ENCODE results near the gene EDIL3.

Gene EDIL3

DNA sequence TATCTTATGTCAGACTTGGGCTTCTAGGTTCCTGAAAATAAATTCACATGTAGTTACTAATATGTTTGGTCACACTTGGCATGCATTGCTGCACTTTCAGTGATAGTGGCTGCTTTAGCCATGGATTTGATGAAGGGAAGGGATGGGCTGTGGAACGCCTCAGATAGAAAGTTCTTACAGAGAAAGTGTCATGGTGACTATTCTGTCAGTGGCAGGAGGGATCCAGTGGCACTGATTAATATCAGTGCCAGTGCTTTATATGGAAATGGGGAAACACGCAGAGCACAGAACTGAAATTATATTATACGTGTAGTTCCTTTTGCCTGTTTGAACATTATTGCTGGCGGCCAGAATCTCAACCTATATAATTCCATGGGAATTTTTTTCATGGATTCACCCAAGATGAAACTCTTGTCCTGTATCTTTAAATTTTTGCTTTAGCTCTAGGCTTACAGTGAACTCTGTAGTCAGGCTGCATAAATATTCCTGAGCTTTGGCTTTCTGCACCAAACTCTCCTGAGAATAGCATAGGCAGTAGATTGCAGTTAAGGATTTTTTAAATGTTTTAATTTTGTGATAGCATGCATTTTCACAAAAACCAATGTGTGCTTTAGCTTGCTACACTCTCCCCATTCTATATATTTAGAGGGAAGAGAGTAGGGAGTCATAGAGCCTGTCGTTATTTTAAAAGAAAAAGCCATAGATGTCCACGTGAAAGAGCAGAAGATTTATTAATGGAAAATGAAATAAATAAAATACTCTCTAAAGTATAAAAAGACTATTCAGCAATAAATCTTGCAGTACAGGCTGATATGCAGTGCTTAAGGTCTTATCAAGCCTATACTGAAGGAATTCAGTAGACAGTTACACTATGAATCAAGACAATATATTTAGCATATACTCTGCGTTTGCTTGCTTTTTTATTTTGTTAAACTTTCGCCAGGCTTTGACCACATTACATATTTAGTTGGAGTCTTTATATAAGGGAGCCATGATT, 98.7 kb downstream of the EDIL3 start:
- no peaks in the 10 kb centered on the region for H3K36me3 ChIP-seq (ENCODE audit: insufficient read depth, low read length)
- no peaks in the 10 kb centered on the region for H3K9me2 ChIP-seq (ENCODE audit: low read depth, low read length)
- no peak overlapping the region for H2AFZ ChIP-seq (ENCODE audit: low read length)
- no peaks in the 10 kb centered on the region for H3K4me1 ChIP-seq (ENCODE audit: insufficient read depth, low read length, severe bottlenecking)
- no peak overlapping the region for H3K4me3 ChIP-seq (ENCODE audit: low read depth, low read length, poor library complexity, severe bottlenecking)
- no peaks in the 10 kb centered on the region for H3K27me3 ChIP-seq (ENCODE audit: insufficient read depth, low read length)
- H3K9me3 ChIP-seq (ENCODE audit: low read length): no peaks in the 10 kb centered on the region
- no peaks in the 10 kb centered on the region for H3K79me2 ChIP-seq (ENCODE audit: insufficient read depth, low read length)
- no peak overlapping the region for H3K4me2 ChIP-seq (ENCODE audit: low read length)
- no peak overlapping the region for H3K9ac ChIP-seq (ENCODE audit: low read length)
- TF ChIP-seq, protein P1, sequence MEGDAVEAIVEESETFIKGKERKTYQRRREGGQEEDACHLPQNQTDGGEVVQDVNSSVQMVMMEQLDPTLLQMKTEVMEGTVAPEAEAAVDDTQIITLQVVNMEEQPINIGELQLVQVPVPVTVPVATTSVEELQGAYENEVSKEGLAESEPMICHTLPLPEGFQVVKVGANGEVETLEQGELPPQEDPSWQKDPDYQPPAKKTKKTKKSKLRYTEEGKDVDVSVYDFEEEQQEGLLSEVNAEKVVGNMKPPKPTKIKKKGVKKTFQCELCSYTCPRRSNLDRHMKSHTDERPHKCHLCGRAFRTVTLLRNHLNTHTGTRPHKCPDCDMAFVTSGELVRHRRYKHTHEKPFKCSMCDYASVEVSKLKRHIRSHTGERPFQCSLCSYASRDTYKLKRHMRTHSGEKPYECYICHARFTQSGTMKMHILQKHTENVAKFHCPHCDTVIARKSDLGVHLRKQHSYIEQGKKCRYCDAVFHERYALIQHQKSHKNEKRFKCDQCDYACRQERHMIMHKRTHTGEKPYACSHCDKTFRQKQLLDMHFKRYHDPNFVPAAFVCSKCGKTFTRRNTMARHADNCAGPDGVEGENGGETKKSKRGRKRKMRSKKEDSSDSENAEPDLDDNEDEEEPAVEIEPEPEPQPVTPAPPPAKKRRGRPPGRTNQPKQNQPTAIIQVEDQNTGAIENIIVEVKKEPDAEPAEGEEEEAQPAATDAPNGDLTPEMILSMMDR (IDR thresholded peaks at IDR 0.05; ENCODE audit: low read length): no peak
- H3F3A ChIP-seq (ENCODE audit: insufficient read depth, low read length): no peaks in the 10 kb centered on the region
- H3K27ac ChIP-seq (ENCODE audit: low read depth, low read length, poor library complexity, severe bottlenecking): no peak overlapping the region
- no peaks in the 10 kb centered on the region for H4K20me1 ChIP-seq (ENCODE audit: insufficient read depth, low read length)

DNA sequence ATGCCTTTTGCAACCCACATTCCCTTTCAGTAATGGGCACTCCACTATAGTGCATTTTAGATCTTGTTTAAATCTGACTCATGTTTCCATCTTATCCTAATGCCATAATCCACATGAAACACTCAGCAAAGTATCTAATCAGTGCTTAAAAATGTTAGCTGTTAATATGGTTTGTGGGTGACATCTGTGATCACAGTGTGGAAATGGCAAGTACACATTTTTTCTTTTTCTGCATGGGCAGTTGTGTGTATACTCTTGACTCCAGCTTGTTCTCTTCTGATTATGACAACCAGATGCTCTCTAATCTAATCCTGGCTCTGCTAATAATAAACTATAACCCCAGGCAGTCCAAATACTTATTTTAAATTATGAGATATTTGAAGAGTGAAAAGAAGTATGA, 103.3 kb downstream of the EDIL3 start:
- no peaks in the 10 kb centered on the region for H4K20me1 ChIP-seq (ENCODE audit: insufficient read depth, low read length)
- H3K9ac ChIP-seq (ENCODE audit: low read length): no peak overlapping the region
- H3K36me3 ChIP-seq (ENCODE audit: insufficient read depth, low read length): no peaks in the 10 kb centered on the region
- TF ChIP-seq, protein P1 (IDR thresholded peaks at IDR 0.05; ENCODE audit: low read length): no peak
- no peak for TF ChIP-seq EZH2 (IDR thresholded peaks at IDR 0.05; ENCODE audit: borderline replicate concordance, low read length)
- H3K4me2 ChIP-seq (ENCODE audit: low read length): no peak overlapping the region
- no peaks in the 10 kb centered on the region for H3K9me3 ChIP-seq (ENCODE audit: low read length)
- no peaks in the 10 kb centered on the region for H3K9me2 ChIP-seq (ENCODE audit: low read depth, low read length)
- no peak overlapping the region for H3K4me3 ChIP-seq (ENCODE audit: low read depth, low read length, poor library complexity, severe bottlenecking)
- no peak overlapping the region for H3K27ac ChIP-seq (ENCODE audit: low read depth, low read length, poor library complexity, severe bottlenecking)
- no peaks in the 10 kb centered on the region for H3F3A ChIP-seq (ENCODE audit: insufficient read depth, low read length)
- no peaks in the 10 kb centered on the region for H3K79me2 ChIP-seq (ENCODE audit: insufficient read depth, low read length)
- no peak overlapping the region for H2AFZ ChIP-seq (ENCODE audit: low read length)
- H3K27me3 ChIP-seq (ENCODE audit: insufficient read depth, low read length): no peaks in the 10 kb centered on the region
- no peaks in the 10 kb centered on the region for H3K4me1 ChIP-seq (ENCODE audit: insufficient read depth, low read length, severe bottlenecking)

DNA sequence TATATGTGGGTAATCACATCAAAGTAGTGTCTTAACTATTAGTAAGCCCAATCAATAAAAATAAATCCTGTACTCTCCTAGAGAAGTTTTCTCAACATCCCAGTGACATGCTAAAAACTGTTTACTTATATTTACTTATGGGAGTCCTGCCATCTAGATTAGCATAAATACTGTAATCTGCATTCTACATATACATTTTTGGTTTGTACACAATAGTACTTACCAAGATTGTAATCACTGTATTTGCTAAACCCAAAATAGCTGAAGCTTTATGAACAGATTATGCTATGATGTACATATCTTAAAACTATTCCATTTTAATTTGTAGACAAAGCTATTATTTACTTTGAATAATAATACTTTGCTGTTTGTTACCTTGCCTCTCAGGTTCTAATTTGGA, 105.4 kb downstream of the EDIL3 start:
- Histone ChIP-seq H3F3A (ENCODE audit: insufficient read depth, low read length) (no peaks in the 10 kb centered on the region), H3K9me3 (ENCODE audit: low read length) (no peaks in the 10 kb centered on the region), H3K36me3 (ENCODE audit: insufficient read depth, low read length) (no peaks in the 10 kb centered on the region), H3K79me2 (ENCODE audit: insufficient read depth, low read length) (no peaks in the 10 kb centered on the region), H2AFZ (ENCODE audit: low read length) (no peak overlapping the region), H3K27ac (ENCODE audit: low read depth, low read length, poor library complexity, severe bottlenecking) (no peak overlapping the region), H3K4me1 (ENCODE audit: insufficient read depth, low read length, severe bottlenecking) (no peaks in the 10 kb centered on the region), H4K20me1 (ENCODE audit: insufficient read depth, low read length) (no peaks in the 10 kb centered on the region), H3K9ac (ENCODE audit: low read length) (no peak overlapping the region), H3K4me2 (ENCODE audit: low read length) (no peak overlapping the region), H3K9me2 (ENCODE audit: low read depth, low read length) (no peaks in the 10 kb centered on the region), H3K27me3 (ENCODE audit: insufficient read depth, low read length) (no peaks in the 10 kb centered on the region), H3K4me3 (ENCODE audit: low read depth, low read length, poor library complexity, severe bottlenecking) (no peak overlapping the region)
- TF ChIP-seq EZH2 (IDR thresholded peaks at IDR 0.05; ENCODE audit: borderline replicate concordance, low read length): no peak
- TF ChIP-seq, protein P1 (IDR thresholded peaks at IDR 0.05; ENCODE audit: low read length): no peak

Data from OCI-LY1 (cell line).